GM12874 (cell line): Measurements from ENCODE around the gene AIPL1.

ENCODE experiments used
- CTCF ChIP-seq: IDR thresholded peaks from 2 replicates; pipeline ENCODE4 v1.5.1; 2011; ENCODE audit warnings: low read depth, mild to moderate bottlenecking, control low read depth, low read length, moderate library complexity; ENCODE audit not compliant: insufficient read depth

The AIPL1 gene

GRCh38 chr17:6421700-6422604 is 13.0 kb downstream of the AIPL1 start:
- peak; percentile 82 for TF ChIP-seq CTCF

GRCh38 chr17:6420173-6420641 is 14.7 kb downstream of the AIPL1 start:
- peak; percentile 8; the same call in 1 of the 2 replicates for TF ChIP-seq CTCF

GRCh38 chr17:6415616-6416015 is 19.3 kb downstream of the AIPL1 start:
- no peak for TF ChIP-seq CTCF

GRCh38 chr17:6413065-6413464 is 21.9 kb downstream of the AIPL1 start:
- peak; percentile 42; the same call in 1 of the 2 replicates for TF ChIP-seq CTCF

GRCh38 chr17:6408735-6409134 is 26.2 kb downstream of the AIPL1 start:
- TF ChIP-seq CTCF: no peak

- no peak for TF ChIP-seq CTCF
These were observed 26.6 kb downstream of the AIPL1 start for GRCh38 chr17:6408276-6408675.

GRCh38 chr17:6402258-6402657 is 32.7 kb downstream of the AIPL1 start:
- no peak for TF ChIP-seq CTCF
